Upper lobe of left lung (tissue), 4 donors: ENCODE results near the gene GNB3.

Source experiments
- CTCF ChIP-seq, 6 experiments: fragments of 450-650 bp in 4 of 6; fragments of 200-600 bp in 2 of 6; sonication (generic) in 2 of 6; IDR thresholded peaks; one replicate each; pipeline ENCODE4 v1.5.1; 2016 to 2019; ENCODE audit warnings: antibody characterized with exemption in 6 of 6
- EP300 ChIP-seq, 4 donors: sonication (generic); formaldehyde crosslinking; IDR thresholded peaks; one replicate each; pipeline ENCODE4 v1.5.1; 2017; ENCODE audit warnings: antibody characterized with exemption in 4 of 4, control low read depth in 2 of 4
- POLR2A ChIP-seq, 4 donors: fragments of 450-650 bp; IDR thresholded peaks; one replicate each; pipeline ENCODE4 v1.5.1; 2016 to 2017; ENCODE audit warnings: antibody characterized with exemption in 4 of 4, mild to moderate bottlenecking in 2 of 4

- TF ChIP-seq CTCF (IDR thresholded peaks at IDR 0.05) (no peak), POLR2A (IDR thresholded peaks at IDR 0.05) (no peak), EP300 (IDR thresholded peaks at IDR 0.05) (no peak)
These were observed 23.6 kb upstream of the GNB3 start for GRCh38 chr12:6817098-6817497.
